Thyroid gland (tissue), 4 donors: ENCODE results near the gene ATG14.

Experiments
- POLR2A ChIP-seq, 2 donors: fragments of 450-650 bp; IDR thresholded peaks; one replicate each; pipeline ENCODE4 v1.6.1; 2017; ENCODE audit warnings: antibody characterized with exemption in 2 of 2, mild to moderate bottlenecking in 2 of 2, moderate library complexity in 1 of 2
- TF ChIP-seq, protein P1 (sequence below), 6 experiments: fragments of 200-600 bp in 3 of 6; fragments of 450-650 bp in 3 of 6; sonication (generic) in 3 of 6; IDR thresholded peaks; one replicate each; pipeline ENCODE4 v1.5.1; 2016 to 2019; ENCODE audit warnings: antibody characterized with exemption in 6 of 6, mild to moderate bottlenecking in 2 of 6, inconsistent platforms in 1 of 6, moderate library complexity in 1 of 6

DNA sequence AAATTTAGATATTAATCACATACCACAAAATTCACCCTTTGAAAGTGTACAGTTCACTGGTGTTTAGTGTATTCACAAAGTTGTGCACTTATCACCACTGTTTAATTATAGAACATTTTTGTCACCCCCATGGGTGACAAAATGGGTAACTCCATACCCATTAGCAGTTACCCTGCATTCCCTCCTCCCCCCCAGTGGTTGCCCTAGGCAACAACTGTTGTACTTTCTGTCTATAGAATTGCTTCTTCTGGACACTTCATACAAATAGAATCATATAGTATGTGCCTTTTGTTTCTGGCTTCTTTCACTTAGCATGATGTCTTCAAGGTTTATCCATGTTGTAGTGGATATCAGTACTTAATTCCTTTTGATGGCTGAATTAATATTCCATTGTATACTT is 87.7 kb downstream of the ATG14 start:
- no peak for TF ChIP-seq POLR2A (IDR thresholded peaks at IDR 0.05)
- TF ChIP-seq, protein P1, sequence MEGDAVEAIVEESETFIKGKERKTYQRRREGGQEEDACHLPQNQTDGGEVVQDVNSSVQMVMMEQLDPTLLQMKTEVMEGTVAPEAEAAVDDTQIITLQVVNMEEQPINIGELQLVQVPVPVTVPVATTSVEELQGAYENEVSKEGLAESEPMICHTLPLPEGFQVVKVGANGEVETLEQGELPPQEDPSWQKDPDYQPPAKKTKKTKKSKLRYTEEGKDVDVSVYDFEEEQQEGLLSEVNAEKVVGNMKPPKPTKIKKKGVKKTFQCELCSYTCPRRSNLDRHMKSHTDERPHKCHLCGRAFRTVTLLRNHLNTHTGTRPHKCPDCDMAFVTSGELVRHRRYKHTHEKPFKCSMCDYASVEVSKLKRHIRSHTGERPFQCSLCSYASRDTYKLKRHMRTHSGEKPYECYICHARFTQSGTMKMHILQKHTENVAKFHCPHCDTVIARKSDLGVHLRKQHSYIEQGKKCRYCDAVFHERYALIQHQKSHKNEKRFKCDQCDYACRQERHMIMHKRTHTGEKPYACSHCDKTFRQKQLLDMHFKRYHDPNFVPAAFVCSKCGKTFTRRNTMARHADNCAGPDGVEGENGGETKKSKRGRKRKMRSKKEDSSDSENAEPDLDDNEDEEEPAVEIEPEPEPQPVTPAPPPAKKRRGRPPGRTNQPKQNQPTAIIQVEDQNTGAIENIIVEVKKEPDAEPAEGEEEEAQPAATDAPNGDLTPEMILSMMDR (IDR thresholded peaks at IDR 0.05), result no peak
